Measurements from ENCODE around the gene YAP1.

Gene YAP1

DNA sequence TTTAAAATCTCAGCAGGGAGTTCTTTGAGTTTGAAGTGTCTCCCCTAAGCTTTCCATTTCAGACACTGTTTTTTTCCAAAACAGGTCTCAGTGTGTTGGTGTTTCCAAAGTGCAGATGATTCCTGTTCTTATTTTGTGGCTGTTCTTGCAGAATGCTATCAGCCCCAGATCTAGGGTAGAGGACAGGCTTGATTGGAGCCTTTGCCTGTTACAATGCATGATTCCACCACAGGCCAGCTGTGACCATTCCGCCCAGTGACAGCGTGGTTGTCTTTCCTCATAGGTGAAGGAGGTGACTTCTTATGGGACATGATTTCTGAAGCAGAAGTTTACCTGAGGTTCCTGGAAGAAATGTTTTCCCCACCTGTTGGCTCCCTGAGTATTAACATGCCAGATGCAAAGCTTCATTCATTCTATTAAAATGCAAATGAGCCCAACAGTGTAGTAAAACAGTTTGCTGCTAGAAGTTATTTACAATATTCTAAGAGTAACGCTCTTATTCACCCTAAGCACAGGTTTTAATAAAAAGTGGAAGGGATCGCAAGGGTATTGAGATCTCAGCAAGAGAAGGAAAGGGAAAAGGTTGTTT is 170.1 kb downstream of the YAP1 start:
- no peak for DNase-seq (ENCODE audit: low read depth)
